ENCODE data around the gene EFCAB12. TPM values are rescaled to one million over a fixed set of nuclear protein-coding genes. Genes with fewer than 3 reads are reported as not detected.

The EFCAB12 gene
- total and polyA plus RNA-seq, 10 of the 15 experiments (the other 5 are each of a cell fraction or from before 2014, with no cell fraction given): 0.02 to 0.85 (median 0.33) TPM

- TF ChIP-seq USF2 (IDR thresholded peaks at IDR 0.05; ENCODE audit: borderline replicate concordance, low read depth, low read length): no peak
- TF ChIP-seq LARP7 (IDR thresholded peaks at IDR 0.05): peak; percentile 85
- TF ChIP-seq GATAD2B (conservative IDR thresholded peaks at IDR 0.05; ENCODE audit: low read depth): peak; percentile 67
- TF ChIP-seq, protein P1, sequence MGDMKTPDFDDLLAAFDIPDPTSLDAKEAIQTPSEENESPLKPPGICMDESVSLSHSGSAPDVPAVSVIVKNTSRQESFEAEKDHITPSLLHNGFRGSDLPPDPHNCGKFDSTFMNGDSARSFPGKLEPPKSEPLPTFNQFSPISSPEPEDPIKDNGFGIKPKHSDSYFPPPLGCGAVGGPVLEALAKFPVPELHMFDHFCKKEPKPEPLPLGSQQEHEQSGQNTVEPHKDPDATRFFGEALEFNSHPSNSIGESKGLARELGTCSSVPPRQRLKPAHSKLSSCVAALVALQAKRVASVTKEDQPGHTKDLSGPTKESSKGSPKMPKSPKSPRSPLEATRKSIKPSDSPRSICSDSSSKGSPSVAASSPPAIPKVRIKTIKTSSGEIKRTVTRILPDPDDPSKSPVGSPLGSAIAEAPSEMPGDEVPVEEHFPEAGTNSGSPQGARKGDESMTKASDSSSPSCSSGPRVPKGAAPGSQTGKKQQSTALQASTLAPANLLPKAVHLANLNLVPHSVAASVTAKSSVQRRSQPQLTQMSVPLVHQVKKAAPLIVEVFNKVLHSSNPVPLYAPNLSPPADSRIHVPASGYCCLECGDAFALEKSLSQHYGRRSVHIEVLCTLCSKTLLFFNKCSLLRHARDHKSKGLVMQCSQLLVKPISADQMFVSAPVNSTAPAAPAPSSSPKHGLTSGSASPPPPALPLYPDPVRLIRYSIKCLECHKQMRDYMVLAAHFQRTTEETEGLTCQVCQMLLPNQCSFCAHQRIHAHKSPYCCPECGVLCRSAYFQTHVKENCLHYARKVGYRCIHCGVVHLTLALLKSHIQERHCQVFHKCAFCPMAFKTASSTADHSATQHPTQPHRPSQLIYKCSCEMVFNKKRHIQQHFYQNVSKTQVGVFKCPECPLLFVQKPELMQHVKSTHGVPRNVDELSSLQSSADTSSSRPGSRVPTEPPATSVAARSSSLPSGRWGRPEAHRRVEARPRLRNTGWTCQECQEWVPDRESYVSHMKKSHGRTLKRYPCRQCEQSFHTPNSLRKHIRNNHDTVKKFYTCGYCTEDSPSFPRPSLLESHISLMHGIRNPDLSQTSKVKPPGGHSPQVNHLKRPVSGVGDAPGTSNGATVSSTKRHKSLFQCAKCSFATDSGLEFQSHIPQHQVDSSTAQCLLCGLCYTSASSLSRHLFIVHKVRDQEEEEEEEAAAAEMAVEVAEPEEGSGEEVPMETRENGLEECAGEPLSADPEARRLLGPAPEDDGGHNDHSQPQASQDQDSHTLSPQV (IDR thresholded peaks at IDR 0.05): no peak
- TF ChIP-seq RAD51 (IDR thresholded peaks at IDR 0.05): no peak
- 0 out of 2 replicates have a peak, but pooled peaks have one; percentile 48 for TF ChIP-seq RCOR1 (conservative IDR thresholded peaks at IDR 0.05; ENCODE audit: low read depth, low read length)
- no peak for TF ChIP-seq TCF3 (IDR thresholded peaks at IDR 0.05; ENCODE audit: borderline replicate concordance, insufficient read depth, low read depth, low read length)
- 0 out of 2 replicates have a peak, but pooled peaks have one; percentile 15 for TF ChIP-seq DPF2 (IDR thresholded peaks at IDR 0.05)
- TF ChIP-seq STAT1 (conservative IDR thresholded peaks at IDR 0.05): no peak
- no peak for TF ChIP-seq CUX1 (IDR thresholded peaks at IDR 0.05; ENCODE audit: insufficient replicate concordance, low read depth, low read length)
Measured at GRCh38 chr3:129439226-129439816, 10.9 kb upstream of the EFCAB12 start (continued).

Measured in GM12878 (cell line).